HepG2 (cell line): ENCODE measurements around the gene TMEM200A. TPM values are rescaled to one million over a fixed set of nuclear protein-coding genes. Genes with fewer than 3 reads are reported as not detected.

Experiments
- ATAC-seq: fragments of 200-7000 bp; cut with Tn5 transposase; 3 replicates; pipeline ENCODE4 v1.9.1; 2020; ENCODE audit warnings: mild to moderate bottlenecking, moderate library complexity
- BruUV-seq: library from RNA; stranded (reverse); fragments of 400-500 nt; replicated peaks from 2 replicates; lab custom pipeline; 2021; lab: Mats Ljungman, UMichigan
- CTCF ChIA-PET: fragments of 300-600 bp; formaldehyde crosslinking; extraction: SDS; loops from one replicate; lab custom pipeline; 2021; ENCODE audit warnings: low total read pairs, inconsistent platforms, low intra/inter-chr PET ratio; lab: Yijun Ruan, JAX
- POLR2A ChIA-PET: fragments of 350-600 bp; sonication (Branson Sonifier 250); formaldehyde crosslinking; loops from one replicate; lab custom pipeline; 2020; ENCODE audit warnings: antibody characterized with exemption, inconsistent platforms; lab: Yijun Ruan, JAX
- DNase-seq: peaks from one replicate; pipeline ENCODE4 v3.0.0-alpha.2; 2015; ENCODE audit warnings: low spot score
- FAIRE-seq: peaks from 3 replicates; lab custom pipeline; 2011; peaks lifted over from hg19 to GRCh38; lab: Jason Lieb, UNC
- H2AFZ ChIP-seq: one replicate; pipeline ENCODE4 v1.6.1; 2011; ENCODE audit warnings: low read length, inconsistent platforms
- H3K27ac ChIP-seq: fragments of 300-600 bp; 3 replicates; pipeline ENCODE4 v1.8.0; 2011; ENCODE audit warnings: mixed run types, mild to moderate bottlenecking, mixed read lengths, low read length, inconsistent platforms; ENCODE audit not compliant: insufficient read depth; ENCODE audit errors: extremely low read length
- H3K27me3 ChIP-seq, 2 experiments: fragments of 200-600 bp in 1 of 2; 2 replicates in 1 of 2; 3 replicates in 1 of 2; pipeline versions ENCODE4 v1.6.0 to v1.8.0; 2011; ENCODE audit warnings: low read length in 2 of 2, mild to moderate bottlenecking in 2 of 2, moderate library complexity in 2 of 2, inconsistent platforms in 1 of 2; ENCODE audit not compliant: insufficient read depth in 2 of 2, control insufficient read depth in 1 of 2
- H3K36me3 ChIP-seq, 2 experiments: fragments of 200-600 bp in 1 of 2; replicated peaks in 1 of 2; 2 replicates in 1 of 2; 3 replicates in 1 of 2; pipeline versions ENCODE4 v1.5.1 to v1.8.0; 2011; ENCODE audit warnings: low read length in 2 of 2, inconsistent platforms in 1 of 2; ENCODE audit not compliant: insufficient read depth in 2 of 2, control insufficient read depth in 1 of 2
- H3K4me1 ChIP-seq: 2 replicates; pipeline ENCODE4 v1.5.1; 2012; ENCODE audit warnings: low read length, inconsistent platforms; ENCODE audit not compliant: insufficient read depth
- H3K4me2 ChIP-seq: 2 replicates; pipeline ENCODE4 v1.6.0; 2011; ENCODE audit warnings: low read depth, low read length, inconsistent platforms
- H3K4me3 ChIP-seq, 3 experiments: fragments of 200-600 bp in 1 of 3; sonication (generic), shearing (Covaris generic) in 1 of 3; replicated peaks in 1 of 3; 2 replicates each; pipeline ENCODE4 v1.5.1; 2011 to 2016; ENCODE audit warnings: low read length in 3 of 3, inconsistent platforms in 2 of 3, low read depth in 2 of 3, mild to moderate bottlenecking in 2 of 3, control low read depth in 1 of 3, mixed read lengths in 1 of 3; ENCODE audit not compliant: insufficient read depth in 1 of 3
- H3K79me2 ChIP-seq: one replicate; pipeline ENCODE4 v1.6.1; 2011; ENCODE audit warnings: low read length, inconsistent platforms; ENCODE audit not compliant: insufficient read depth
- H3K9ac ChIP-seq: 2 replicates; pipeline ENCODE4 v1.6.0; 2011; ENCODE audit warnings: mild to moderate bottlenecking, low read depth, low read length, inconsistent platforms; ENCODE audit not compliant: insufficient read depth
- H3K9me3 ChIP-seq: 2 replicates; pipeline ENCODE4 v1.5.1; 2012; ENCODE audit warnings: mild to moderate bottlenecking, low read length
- H4K20me1 ChIP-seq: 2 replicates; pipeline ENCODE4 v1.6.0; 2011; ENCODE audit warnings: inconsistent platforms, mild to moderate bottlenecking, low read length, moderate library complexity; ENCODE audit not compliant: insufficient read depth
- CBX2 ChIP-seq, 2 experiments: fragments of 200-600 bp in 1 of 2; sonication (generic); formaldehyde crosslinking in 1 of 2; IDR thresholded peaks; 2 replicates each; pipeline versions ENCODE4 v1.7.0 to v1.8.1; 2018 to 2022; ENCODE audit warnings: low read depth in 2 of 2, low read length in 1 of 2, mild to moderate bottlenecking in 1 of 2, missing genetic modification reagents in 1 of 2
- DBP ChIP-seq: sonication (generic); formaldehyde crosslinking; IDR thresholded peaks from 2 replicates; pipeline ENCODE4 v1.4.0; 2020; ENCODE audit warnings: missing genetic modification reagents; ENCODE audit errors: not compliant biosample characterization
- EED ChIP-seq: sonication (generic); formaldehyde crosslinking; IDR thresholded peaks from 2 replicates; pipeline ENCODE4 v1.5.0; 2020; ENCODE audit warnings: mild to moderate bottlenecking, missing genetic modification reagents
- ZBTB21 ChIP-seq: sonication (generic); formaldehyde crosslinking; IDR thresholded peaks from 2 replicates; pipeline ENCODE4 v1.4.0; 2020; ENCODE audit warnings: missing genetic modification reagents
- ZFP36L1 ChIP-seq: sonication (generic); formaldehyde crosslinking; IDR thresholded peaks from 2 replicates; pipeline ENCODE4 v1.8.0; 2022; ENCODE audit warnings: mild to moderate bottlenecking, missing genetic modification reagents, moderate library complexity
- ZNF207 ChIP-seq: fragments of 450-650 bp; IDR thresholded peaks from 2 replicates; pipeline ENCODE4 v1.6.1; 2016; ENCODE audit warnings: antibody characterized with exemption, borderline replicate concordance
- ZNF335 ChIP-seq: sonication (generic); formaldehyde crosslinking; IDR thresholded peaks from 2 replicates; pipeline ENCODE4 v1.4.0; 2020; ENCODE audit warnings: missing genetic modification reagents
- ZNF33B ChIP-seq: sonication (generic); formaldehyde crosslinking; IDR thresholded peaks from 2 replicates; pipeline ENCODE4 v1.5.1; 2020; ENCODE audit warnings: mild to moderate bottlenecking, missing genetic modification reagents
- ZNF629 ChIP-seq: sonication (generic); formaldehyde crosslinking; conservative IDR thresholded peaks from 2 replicates; pipeline ENCODE4 v1.5.0; 2020; ENCODE audit warnings: missing genetic modification reagents
- WGBS: methylation state at CpG from one replicate; pipeline ENCODE4 v1.1.6; 2017; ENCODE audit warnings: low lambda C conversion rate; 5-methylcytosine and 5-hydroxymethylcytosine counted together
- in situ Hi-C: cut with HindIII; loops from 2 replicates; pipeline ENCODE4 v1.10.0; 2017; ENCODE audit warnings: low pct_unique_long_range_greater_than_20kb; ENCODE audit not compliant: extremely low pct_ligation_motif_present
- intact Hi-C: fragments of 100-400 bp; cut with micrococcal nuclease; formaldehyde crosslinking; loops from one replicate; pipeline ENCODE4 v1.10.0; 2022; ENCODE audit not compliant: unreplicated experiment
- polyA plus RNA-seq, 8 experiments: library from polyadenylated mRNA; depleted of rRNA in 3 of 8; stranded (reverse) in 7 of 8; unstranded in 1 of 8; fragments of >200 nt; fragmentation: Illumina TruSeq in 4 of 8; extraction: Trizol in 4 of 8; gene quantifications; 2 replicates each; pipeline versions ENCODE4 v1.2.1 to v1.2.3, GENCODE V29; 2011 to 2016; ENCODE audit warnings: low read depth in 4 of 8, missing spikeins in 1 of 8, mixed read lengths in 1 of 8; ENCODE audit not compliant: insufficient read depth in 1 of 8
- total RNA-seq, 5 experiments: library from RNA; depleted of rRNA; stranded (reverse); fragments of >200 nt; fragmentation: Illumina TruSeq; extraction: Trizol; gene quantifications; 2 replicates each; pipeline ENCODE4 v1.2.3, GENCODE V29; 2016; ENCODE audit warnings: low read depth in 1 of 5
- TF ChIP-seq, protein P1 (sequence below): sonication (generic); formaldehyde crosslinking; IDR thresholded peaks from 2 replicates; pipeline ENCODE4 v1.4.0; 2020; ENCODE audit warnings: missing genetic modification reagents, borderline replicate concordance
- TF ChIP-seq, protein P2 (sequence below): sonication (generic); formaldehyde crosslinking; IDR thresholded peaks from 2 replicates; pipeline ENCODE4 v1.4.0; 2020; ENCODE audit warnings: missing genetic modification reagents, borderline replicate concordance
- TF ChIP-seq, protein P3 (sequence below): IDR thresholded peaks from 2 replicates; pipeline ENCODE4 v1.6.1; 2016; ENCODE audit warnings: missing biosample characterization, missing genetic modification reagents, low read depth

The TMEM200A gene
- total and polyA plus RNA-seq, 2 of the 13 experiments (the other 11 are each of a cell fraction or from before 2014, with no cell fraction given) = 0.34 TPM; not detected in 1

GRCh38 chr6:130466748-130467061 is 100.9 kb downstream of the TMEM200A start (continued):
- TF ChIP-seq, protein P1, sequence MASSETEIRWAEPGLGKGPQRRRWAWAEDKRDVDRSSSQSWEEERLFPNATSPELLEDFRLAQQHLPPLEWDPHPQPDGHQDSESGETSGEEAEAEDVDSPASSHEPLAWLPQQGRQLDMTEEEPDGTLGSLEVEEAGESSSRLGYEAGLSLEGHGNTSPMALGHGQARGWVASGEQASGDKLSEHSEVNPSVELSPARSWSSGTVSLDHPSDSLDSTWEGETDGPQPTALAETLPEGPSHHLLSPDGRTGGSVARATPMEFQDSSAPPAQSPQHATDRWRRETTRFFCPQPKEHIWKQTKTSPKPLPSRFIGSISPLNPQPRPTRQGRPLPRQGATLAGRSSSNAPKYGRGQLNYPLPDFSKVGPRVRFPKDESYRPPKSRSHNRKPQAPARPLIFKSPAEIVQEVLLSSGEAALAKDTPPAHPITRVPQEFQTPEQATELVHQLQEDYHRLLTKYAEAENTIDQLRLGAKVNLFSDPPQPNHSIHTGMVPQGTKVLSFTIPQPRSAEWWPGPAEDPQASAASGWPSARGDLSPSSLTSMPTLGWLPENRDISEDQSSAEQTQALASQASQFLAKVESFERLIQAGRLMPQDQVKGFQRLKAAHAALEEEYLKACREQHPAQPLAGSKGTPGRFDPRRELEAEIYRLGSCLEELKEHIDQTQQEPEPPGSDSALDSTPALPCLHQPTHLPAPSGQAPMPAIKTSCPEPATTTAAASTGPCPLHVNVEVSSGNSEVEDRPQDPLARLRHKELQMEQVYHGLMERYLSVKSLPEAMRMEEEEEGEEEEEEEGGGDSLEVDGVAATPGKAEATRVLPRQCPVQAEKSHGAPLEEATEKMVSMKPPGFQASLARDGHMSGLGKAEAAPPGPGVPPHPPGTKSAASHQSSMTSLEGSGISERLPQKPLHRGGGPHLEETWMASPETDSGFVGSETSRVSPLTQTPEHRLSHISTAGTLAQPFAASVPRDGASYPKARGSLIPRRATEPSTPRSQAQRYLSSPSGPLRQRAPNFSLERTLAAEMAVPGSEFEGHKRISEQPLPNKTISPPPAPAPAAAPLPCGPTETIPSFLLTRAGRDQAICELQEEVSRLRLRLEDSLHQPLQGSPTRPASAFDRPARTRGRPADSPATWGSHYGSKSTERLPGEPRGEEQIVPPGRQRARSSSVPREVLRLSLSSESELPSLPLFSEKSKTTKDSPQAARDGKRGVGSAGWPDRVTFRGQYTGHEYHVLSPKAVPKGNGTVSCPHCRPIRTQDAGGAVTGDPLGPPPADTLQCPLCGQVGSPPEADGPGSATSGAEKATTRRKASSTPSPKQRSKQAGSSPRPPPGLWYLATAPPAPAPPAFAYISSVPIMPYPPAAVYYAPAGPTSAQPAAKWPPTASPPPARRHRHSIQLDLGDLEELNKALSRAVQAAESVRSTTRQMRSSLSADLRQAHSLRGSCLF (CRISPR knock-in tag) = no peak
- no peak for TF ChIP-seq ZNF33B (CRISPR knock-in tag)
- TF ChIP-seq EED (CRISPR knock-in tag) = no peak
- TF ChIP-seq, all 625 proteins: peak for 0

GRCh38 chr6:130467146-130468050 is 101.6 kb downstream of the TMEM200A start:
- intact Hi-C loops = no loop called here
- no peak overlapping the region for H3K4me3 ChIP-seq
- BruUV-seq = no TSS peak
- in situ Hi-C loops = no loop called here
- ATAC-seq = no peak
- H3K27me3 ChIP-seq = no peaks in the 10 kb centered on the region
- no peak for DNase-seq
- FAIRE-seq = no peak
- H4K20me1 ChIP-seq = no peaks in the 10 kb centered on the region
- H3K27ac ChIP-seq = no peak overlapping the region
- H3K9ac ChIP-seq = no peak overlapping the region
- H2AFZ ChIP-seq = no peak overlapping the region
- WGBS = 0% methylated on average over 1 of the region's 1 CpG
- no peaks in the 10 kb centered on the region for H3K36me3 ChIP-seq
- POLR2A ChIA-PET = no interaction called here
- CTCF ChIA-PET = no interaction called here
- no peaks in the 10 kb centered on the region for H3K4me1 ChIP-seq
- H3K9me3 ChIP-seq = no peaks in the 10 kb centered on the region
- H3K79me2 ChIP-seq = no peaks in the 10 kb centered on the region
- no peak overlapping the region for H3K4me2 ChIP-seq
- TF ChIP-seq, protein P2, sequence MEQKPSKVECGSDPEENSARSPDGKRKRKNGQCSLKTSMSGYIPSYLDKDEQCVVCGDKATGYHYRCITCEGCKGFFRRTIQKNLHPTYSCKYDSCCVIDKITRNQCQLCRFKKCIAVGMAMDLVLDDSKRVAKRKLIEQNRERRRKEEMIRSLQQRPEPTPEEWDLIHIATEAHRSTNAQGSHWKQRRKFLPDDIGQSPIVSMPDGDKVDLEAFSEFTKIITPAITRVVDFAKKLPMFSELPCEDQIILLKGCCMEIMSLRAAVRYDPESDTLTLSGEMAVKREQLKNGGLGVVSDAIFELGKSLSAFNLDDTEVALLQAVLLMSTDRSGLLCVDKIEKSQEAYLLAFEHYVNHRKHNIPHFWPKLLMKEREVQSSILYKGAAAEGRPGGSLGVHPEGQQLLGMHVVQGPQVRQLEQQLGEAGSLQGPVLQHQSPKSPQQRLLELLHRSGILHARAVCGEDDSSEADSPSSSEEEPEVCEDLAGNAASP (CRISPR knock-in tag) = no peak
- TF ChIP-seq DBP (no peak), ZNF629 (CRISPR knock-in tag) (no peak), ZNF335 (CRISPR knock-in tag) (no peak), ZFP36L1 (CRISPR knock-in tag) (no peak), ZBTB21 (CRISPR knock-in tag) (no peak), ZNF207 (no peak), CBX2 (IDR thresholded peaks at IDR 0.05; ENCODE audit: low read depth, low read length) (no peak), CBX2 (CRISPR knock-in tag; IDR thresholded peaks at IDR 0.05; ENCODE audit: low read depth) (no peak)
- TF ChIP-seq, protein P3, sequence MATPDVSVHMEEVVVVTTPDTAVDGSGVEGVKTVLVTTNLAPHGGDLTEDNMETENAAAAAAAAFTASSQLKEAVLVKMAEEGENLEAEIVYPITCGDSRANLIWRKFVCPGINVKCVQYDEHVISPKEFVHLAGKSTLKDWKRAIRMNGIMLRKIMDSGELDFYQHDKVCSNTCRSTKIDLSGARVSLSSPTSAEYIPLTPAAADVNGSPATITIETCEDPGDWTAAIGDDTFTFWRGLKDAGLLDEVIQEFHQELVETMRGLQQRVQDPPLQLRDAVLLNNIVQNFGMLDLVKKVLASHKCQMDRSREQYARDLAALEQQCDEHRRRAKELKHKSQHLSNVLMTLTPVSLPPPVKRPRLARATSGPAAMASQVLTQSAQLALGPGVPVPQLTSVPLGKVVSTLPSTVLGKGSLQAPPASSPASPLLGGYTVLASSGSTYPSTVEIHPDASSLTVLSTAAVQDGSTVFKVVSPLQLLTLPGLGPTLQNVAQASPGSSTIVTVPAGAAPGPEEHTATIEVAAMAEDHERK (CRISPR knock-in tag) = no peak
